HepG2 (cell line): ENCODE results near the gene ACP1. TPM values are rescaled to one million over a fixed set of nuclear protein-coding genes. Genes with fewer than 3 reads are reported as not detected.

Source experiments
- ATAC-seq: fragments of 200-7000 bp; cut with Tn5 transposase; 3 replicates; pipeline ENCODE4 v1.9.1; 2020; ENCODE audit warnings: mild to moderate bottlenecking, moderate library complexity
- BruUV-seq: library from RNA; stranded (reverse); fragments of 400-500 nt; replicated peaks from 2 replicates; lab custom pipeline; 2021; lab: Mats Ljungman, UMichigan
- CTCF ChIA-PET: fragments of 300-600 bp; formaldehyde crosslinking; extraction: SDS; loops from one replicate; lab custom pipeline; 2021; ENCODE audit warnings: low total read pairs, inconsistent platforms, low intra/inter-chr PET ratio; lab: Yijun Ruan, JAX
- POLR2A ChIA-PET: fragments of 350-600 bp; sonication (Branson Sonifier 250); formaldehyde crosslinking; loops from one replicate; lab custom pipeline; 2020; ENCODE audit warnings: antibody characterized with exemption, inconsistent platforms; lab: Yijun Ruan, JAX
- DNase-seq: peaks from one replicate; pipeline ENCODE4 v3.0.0-alpha.2; 2015; ENCODE audit warnings: low spot score
- FAIRE-seq: peaks from 3 replicates; lab custom pipeline; 2011; peaks lifted over from hg19 to GRCh38; lab: Jason Lieb, UNC
- H2AFZ ChIP-seq: one replicate; pipeline ENCODE4 v1.6.1; 2011; ENCODE audit warnings: low read length, inconsistent platforms
- H3K27ac ChIP-seq: fragments of 300-600 bp; 3 replicates; pipeline ENCODE4 v1.8.0; 2011; ENCODE audit warnings: mixed run types, mild to moderate bottlenecking, mixed read lengths, low read length, inconsistent platforms; ENCODE audit not compliant: insufficient read depth; ENCODE audit errors: extremely low read length
- H3K27me3 ChIP-seq, 2 experiments: fragments of 200-600 bp in 1 of 2; 2 replicates in 1 of 2; 3 replicates in 1 of 2; pipeline versions ENCODE4 v1.6.0 to v1.8.0; 2011; ENCODE audit warnings: low read length in 2 of 2, mild to moderate bottlenecking in 2 of 2, moderate library complexity in 2 of 2, inconsistent platforms in 1 of 2; ENCODE audit not compliant: insufficient read depth in 2 of 2, control insufficient read depth in 1 of 2
- H3K36me3 ChIP-seq, 2 experiments: fragments of 200-600 bp in 1 of 2; replicated peaks in 1 of 2; 2 replicates in 1 of 2; 3 replicates in 1 of 2; pipeline versions ENCODE4 v1.5.1 to v1.8.0; 2011; ENCODE audit warnings: low read length in 2 of 2, inconsistent platforms in 1 of 2; ENCODE audit not compliant: insufficient read depth in 2 of 2, control insufficient read depth in 1 of 2
- H3K4me1 ChIP-seq: 2 replicates; pipeline ENCODE4 v1.5.1; 2012; ENCODE audit warnings: low read length, inconsistent platforms; ENCODE audit not compliant: insufficient read depth
- H3K4me2 ChIP-seq: 2 replicates; pipeline ENCODE4 v1.6.0; 2011; ENCODE audit warnings: low read depth, low read length, inconsistent platforms
- H3K4me3 ChIP-seq, 3 experiments: fragments of 200-600 bp in 1 of 3; sonication (generic), shearing (Covaris generic) in 1 of 3; replicated peaks in 1 of 3; 2 replicates each; pipeline ENCODE4 v1.5.1; 2011 to 2016; ENCODE audit warnings: low read length in 3 of 3, inconsistent platforms in 2 of 3, low read depth in 2 of 3, mild to moderate bottlenecking in 2 of 3, control low read depth in 1 of 3, mixed read lengths in 1 of 3; ENCODE audit not compliant: insufficient read depth in 1 of 3
- H3K79me2 ChIP-seq: one replicate; pipeline ENCODE4 v1.6.1; 2011; ENCODE audit warnings: low read length, inconsistent platforms; ENCODE audit not compliant: insufficient read depth
- H3K9ac ChIP-seq: 2 replicates; pipeline ENCODE4 v1.6.0; 2011; ENCODE audit warnings: mild to moderate bottlenecking, low read depth, low read length, inconsistent platforms; ENCODE audit not compliant: insufficient read depth
- H3K9me3 ChIP-seq: 2 replicates; pipeline ENCODE4 v1.5.1; 2012; ENCODE audit warnings: mild to moderate bottlenecking, low read length
- H4K20me1 ChIP-seq: 2 replicates; pipeline ENCODE4 v1.6.0; 2011; ENCODE audit warnings: inconsistent platforms, mild to moderate bottlenecking, low read length, moderate library complexity; ENCODE audit not compliant: insufficient read depth
- BCL6 ChIP-seq: IDR thresholded peaks from 2 replicates; pipeline ENCODE4 v1.6.1; 2016; ENCODE audit warnings: missing genetic modification reagents, missing compliant biosample characterization
- HNRNPK ChIP-seq: fragments of 200-400 bp; formaldehyde crosslinking; IDR thresholded peaks from 2 replicates; pipeline ENCODE4 v1.6.1; 2018; ENCODE audit warnings: low read length, low read depth, moderate library complexity, mild to moderate bottlenecking; ENCODE audit not compliant: poor library complexity, severe bottlenecking
- SRF ChIP-seq: IDR thresholded peaks from 2 replicates; pipeline ENCODE4 v1.6.1; 2011; ENCODE audit warnings: mild to moderate bottlenecking, low read depth, low read length, moderate library complexity
- ZC3H4 ChIP-seq: sonication (generic); formaldehyde crosslinking; IDR thresholded peaks from 2 replicates; pipeline ENCODE4 v1.4.0; 2020; ENCODE audit warnings: missing genetic modification reagents, borderline replicate concordance
- ZNF232 ChIP-seq: sonication (generic); formaldehyde crosslinking; IDR thresholded peaks from 2 replicates; pipeline ENCODE4 v1.4.0; 2020; ENCODE audit warnings: missing genetic modification reagents, borderline replicate concordance
- ZNF460 ChIP-seq: sonication (generic); formaldehyde crosslinking; IDR thresholded peaks from 2 replicates; pipeline ENCODE4 v1.5.1; 2020; ENCODE audit warnings: missing genetic modification reagents, mild to moderate bottlenecking, borderline replicate concordance
- WGBS: methylation state at CpG from one replicate; pipeline ENCODE4 v1.1.6; 2017; ENCODE audit warnings: low lambda C conversion rate; 5-methylcytosine and 5-hydroxymethylcytosine counted together
- in situ Hi-C: cut with HindIII; loops from 2 replicates; pipeline ENCODE4 v1.10.0; 2017; ENCODE audit warnings: low pct_unique_long_range_greater_than_20kb; ENCODE audit not compliant: extremely low pct_ligation_motif_present
- intact Hi-C: fragments of 100-400 bp; cut with micrococcal nuclease; formaldehyde crosslinking; loops from one replicate; pipeline ENCODE4 v1.10.0; 2022; ENCODE audit not compliant: unreplicated experiment
- polyA plus RNA-seq, 8 experiments: library from polyadenylated mRNA; depleted of rRNA in 3 of 8; stranded (reverse) in 7 of 8; unstranded in 1 of 8; fragments of >200 nt; fragmentation: Illumina TruSeq in 4 of 8; extraction: Trizol in 4 of 8; gene quantifications; 2 replicates each; pipeline versions ENCODE4 v1.2.1 to v1.2.3, GENCODE V29; 2011 to 2016; ENCODE audit warnings: low read depth in 4 of 8, missing spikeins in 1 of 8, mixed read lengths in 1 of 8; ENCODE audit not compliant: insufficient read depth in 1 of 8
- total RNA-seq, 5 experiments: library from RNA; depleted of rRNA; stranded (reverse); fragments of >200 nt; fragmentation: Illumina TruSeq; extraction: Trizol; gene quantifications; 2 replicates each; pipeline ENCODE4 v1.2.3, GENCODE V29; 2016; ENCODE audit warnings: low read depth in 1 of 5
- TF ChIP-seq, protein P1 (sequence below): sonication (generic); formaldehyde crosslinking; IDR thresholded peaks from 2 replicates; pipeline ENCODE4 v1.4.0; 2020; ENCODE audit warnings: missing genetic modification reagents
- TF ChIP-seq, protein P2 (sequence below): IDR thresholded peaks from 2 replicates; pipeline ENCODE4 v1.6.1; 2012; ENCODE audit warnings: low read length, improper control_type of control experiment
- TF ChIP-seq, protein P3 (sequence below): sonication (generic); formaldehyde crosslinking; IDR thresholded peaks from 2 replicates; pipeline ENCODE4 v1.5.0; 2020; ENCODE audit warnings: mild to moderate bottlenecking, missing genetic modification reagents, borderline replicate concordance

The ACP1 gene
- total and polyA plus RNA-seq, 2 of the 13 experiments (the other 11 are each of a cell fraction or from before 2014, with no cell fraction given), result 246 to 348 TPM

DNA sequence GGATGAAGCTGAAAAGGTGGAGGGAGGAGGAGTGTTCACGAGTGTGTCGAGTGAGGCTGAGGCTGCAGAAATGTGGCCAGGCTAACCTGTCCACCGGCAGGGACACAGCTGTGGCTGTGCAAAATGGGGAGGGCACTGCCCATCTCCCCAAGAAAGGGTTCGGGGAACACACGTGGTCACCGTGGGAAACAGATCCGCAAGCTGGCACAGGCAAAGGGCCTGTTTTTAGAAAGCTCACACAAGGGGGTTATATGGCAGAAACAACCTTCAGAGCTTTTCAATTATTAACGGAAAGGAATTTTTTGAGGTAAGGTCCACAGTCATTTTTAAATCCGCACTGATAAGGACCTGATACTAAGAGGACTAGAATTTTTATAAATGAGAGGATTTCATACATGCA, 36.6 kb upstream of the ACP1 start (continued):
- TF ChIP-seq BCL6 (CRISPR knock-in tag) (no peak), ZC3H4 (no peak), ZNF232 (no peak)
- TF ChIP-seq, protein P1, sequence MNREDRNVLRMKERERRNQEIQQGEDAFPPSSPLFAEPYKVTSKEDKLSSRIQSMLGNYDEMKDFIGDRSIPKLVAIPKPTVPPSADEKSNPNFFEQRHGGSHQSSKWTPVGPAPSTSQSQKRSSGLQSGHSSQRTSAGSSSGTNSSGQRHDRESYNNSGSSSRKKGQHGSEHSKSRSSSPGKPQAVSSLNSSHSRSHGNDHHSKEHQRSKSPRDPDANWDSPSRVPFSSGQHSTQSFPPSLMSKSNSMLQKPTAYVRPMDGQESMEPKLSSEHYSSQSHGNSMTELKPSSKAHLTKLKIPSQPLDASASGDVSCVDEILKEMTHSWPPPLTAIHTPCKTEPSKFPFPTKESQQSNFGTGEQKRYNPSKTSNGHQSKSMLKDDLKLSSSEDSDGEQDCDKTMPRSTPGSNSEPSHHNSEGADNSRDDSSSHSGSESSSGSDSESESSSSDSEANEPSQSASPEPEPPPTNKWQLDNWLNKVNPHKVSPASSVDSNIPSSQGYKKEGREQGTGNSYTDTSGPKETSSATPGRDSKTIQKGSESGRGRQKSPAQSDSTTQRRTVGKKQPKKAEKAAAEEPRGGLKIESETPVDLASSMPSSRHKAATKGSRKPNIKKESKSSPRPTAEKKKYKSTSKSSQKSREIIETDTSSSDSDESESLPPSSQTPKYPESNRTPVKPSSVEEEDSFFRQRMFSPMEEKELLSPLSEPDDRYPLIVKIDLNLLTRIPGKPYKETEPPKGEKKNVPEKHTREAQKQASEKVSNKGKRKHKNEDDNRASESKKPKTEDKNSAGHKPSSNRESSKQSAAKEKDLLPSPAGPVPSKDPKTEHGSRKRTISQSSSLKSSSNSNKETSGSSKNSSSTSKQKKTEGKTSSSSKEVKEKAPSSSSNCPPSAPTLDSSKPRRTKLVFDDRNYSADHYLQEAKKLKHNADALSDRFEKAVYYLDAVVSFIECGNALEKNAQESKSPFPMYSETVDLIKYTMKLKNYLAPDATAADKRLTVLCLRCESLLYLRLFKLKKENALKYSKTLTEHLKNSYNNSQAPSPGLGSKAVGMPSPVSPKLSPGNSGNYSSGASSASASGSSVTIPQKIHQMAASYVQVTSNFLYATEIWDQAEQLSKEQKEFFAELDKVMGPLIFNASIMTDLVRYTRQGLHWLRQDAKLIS, result no peak

DNA sequence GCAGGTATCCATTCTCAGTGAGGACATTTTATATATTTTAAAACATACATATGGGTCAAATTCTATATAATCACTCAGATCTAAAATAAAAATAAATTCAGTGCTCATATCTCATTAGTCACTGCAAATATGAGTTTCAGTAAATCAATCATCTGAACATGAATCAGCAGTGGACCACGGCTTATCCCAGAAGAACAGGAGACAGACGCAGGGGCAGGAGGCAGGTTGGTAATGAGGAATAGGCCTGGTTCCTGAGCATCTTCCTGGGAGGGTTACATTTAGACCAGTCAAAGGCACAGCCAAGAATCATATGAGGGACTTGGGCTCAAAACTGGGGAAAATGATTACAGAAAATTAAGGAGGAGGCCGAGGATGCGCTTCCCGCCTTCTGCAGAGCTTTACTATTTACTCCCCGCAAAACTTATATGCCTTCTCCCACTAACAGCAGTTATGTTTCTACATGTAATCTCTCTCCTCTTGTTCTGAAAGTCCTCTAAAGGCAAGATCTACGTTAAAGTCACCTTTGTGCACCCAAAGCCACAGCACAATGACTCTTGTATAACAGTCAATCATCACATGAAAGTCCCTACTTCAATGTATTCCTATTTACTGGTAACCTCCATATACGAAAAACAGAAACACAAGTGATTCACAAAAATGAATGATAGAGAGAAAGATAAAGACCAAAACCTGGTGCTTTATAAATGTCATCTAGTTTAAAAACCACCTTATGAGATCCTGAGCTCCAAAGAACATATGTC, 36.0 kb upstream of the ACP1 start:
- H2AFZ ChIP-seq, result no peak overlapping the region
- CTCF ChIA-PET, result no interaction called here
- no peak overlapping the region for H3K9ac ChIP-seq
- no peak overlapping the region for H3K4me3 ChIP-seq
- no peaks in the 10 kb centered on the region for H3K27me3 ChIP-seq
- DNase-seq, result no peak
- no peaks in the 10 kb centered on the region for H3K79me2 ChIP-seq
- H3K9me3 ChIP-seq, result no peaks in the 10 kb centered on the region
- peaks cover 5 to 24% of the 10 kb centered on the region in 2 experiments for H3K36me3 ChIP-seq
- no peak overlapping the region for H3K27ac ChIP-seq
- intact Hi-C loops (no loop called here), in situ Hi-C loops (no loop called here)
- no peaks in the 10 kb centered on the region for H4K20me1 ChIP-seq
- peaks cover 18% of the 10 kb centered on the region for H3K4me1 ChIP-seq
- no peak for FAIRE-seq
- 92% methylated on average over 8 of the region's 8 CpGs for WGBS
- POLR2A ChIA-PET, result no interaction called here
- no peak overlapping the region for H3K4me2 ChIP-seq
- no peak for ATAC-seq
- BruUV-seq, result no TSS peak
- TF ChIP-seq SRF (no peak), ZNF460 (no peak), HNRNPK (no peak)
- TF ChIP-seq, protein P2, sequence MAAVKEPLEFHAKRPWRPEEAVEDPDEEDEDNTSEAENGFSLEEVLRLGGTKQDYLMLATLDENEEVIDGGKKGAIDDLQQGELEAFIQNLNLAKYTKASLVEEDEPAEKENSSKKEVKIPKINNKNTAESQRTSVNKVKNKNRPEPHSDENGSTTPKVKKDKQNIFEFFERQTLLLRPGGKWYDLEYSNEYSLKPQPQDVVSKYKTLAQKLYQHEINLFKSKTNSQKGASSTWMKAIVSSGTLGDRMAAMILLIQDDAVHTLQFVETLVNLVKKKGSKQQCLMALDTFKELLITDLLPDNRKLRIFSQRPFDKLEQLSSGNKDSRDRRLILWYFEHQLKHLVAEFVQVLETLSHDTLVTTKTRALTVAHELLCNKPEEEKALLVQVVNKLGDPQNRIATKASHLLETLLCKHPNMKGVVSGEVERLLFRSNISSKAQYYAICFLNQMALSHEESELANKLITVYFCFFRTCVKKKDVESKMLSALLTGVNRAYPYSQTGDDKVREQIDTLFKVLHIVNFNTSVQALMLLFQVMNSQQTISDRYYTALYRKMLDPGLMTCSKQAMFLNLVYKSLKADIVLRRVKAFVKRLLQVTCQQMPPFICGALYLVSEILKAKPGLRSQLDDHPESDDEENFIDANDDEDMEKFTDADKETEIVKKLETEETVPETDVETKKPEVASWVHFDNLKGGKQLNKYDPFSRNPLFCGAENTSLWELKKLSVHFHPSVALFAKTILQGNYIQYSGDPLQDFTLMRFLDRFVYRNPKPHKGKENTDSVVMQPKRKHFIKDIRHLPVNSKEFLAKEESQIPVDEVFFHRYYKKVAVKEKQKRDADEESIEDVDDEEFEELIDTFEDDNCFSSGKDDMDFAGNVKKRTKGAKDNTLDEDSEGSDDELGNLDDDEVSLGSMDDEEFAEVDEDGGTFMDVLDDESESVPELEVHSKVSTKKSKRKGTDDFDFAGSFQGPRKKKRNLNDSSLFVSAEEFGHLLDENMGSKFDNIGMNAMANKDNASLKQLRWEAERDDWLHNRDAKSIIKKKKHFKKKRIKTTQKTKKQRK, result no peak
- TF ChIP-seq, protein P3, sequence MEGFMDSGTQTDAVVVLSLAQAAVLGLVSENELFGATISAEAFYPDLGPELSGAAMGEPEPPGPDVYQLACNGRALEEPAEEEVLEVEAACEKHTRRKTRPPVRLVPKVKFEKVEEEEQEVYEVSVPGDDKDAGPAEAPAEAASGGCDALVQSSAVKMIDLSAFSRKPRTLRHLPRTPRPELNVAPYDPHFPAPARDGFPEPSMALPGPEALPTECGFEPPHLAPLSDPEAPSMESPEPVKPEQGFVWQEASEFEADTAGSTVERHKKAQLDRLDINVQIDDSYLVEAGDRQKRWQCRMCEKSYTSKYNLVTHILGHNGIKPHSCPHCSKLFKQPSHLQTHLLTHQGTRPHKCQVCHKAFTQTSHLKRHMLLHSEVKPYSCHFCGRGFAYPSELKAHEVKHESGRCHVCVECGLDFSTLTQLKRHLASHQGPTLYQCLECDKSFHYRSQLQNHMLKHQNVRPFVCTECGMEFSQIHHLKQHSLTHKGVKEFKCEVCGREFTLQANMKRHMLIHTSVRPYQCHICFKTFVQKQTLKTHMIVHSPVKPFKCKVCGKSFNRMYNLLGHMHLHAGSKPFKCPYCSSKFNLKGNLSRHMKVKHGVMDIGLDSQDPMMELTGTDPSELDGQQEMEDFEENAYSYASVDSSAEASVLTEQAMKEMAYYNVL (CRISPR knock-in tag), result no peak
